NT2/D1 (cell line): ENCODE data around the gene MRS2.

Experiments used
- DNase-seq: peaks from one replicate; pipeline ENCODE4 v3.0.0-alpha.2; 2011; ENCODE audit warnings: low read depth, low spot score
- H3K27me3 ChIP-seq: 2 replicates; pipeline ENCODE4 v1.6.0; 2011; ENCODE audit warnings: mild to moderate bottlenecking; ENCODE audit not compliant: insufficient read length, insufficient read depth
- H3K36me3 ChIP-seq: 2 replicates; pipeline ENCODE4 v1.6.1; 2011; ENCODE audit warnings: mild to moderate bottlenecking, low read length, mixed read lengths; ENCODE audit not compliant: insufficient read depth, insufficient read length
- H3K4me1 ChIP-seq: 2 replicates; pipeline ENCODE4 v1.5.1; 2011; ENCODE audit not compliant: insufficient read depth, insufficient read length
- H3K4me3 ChIP-seq: 2 replicates; pipeline ENCODE4 v1.5.1; 2011; ENCODE audit warnings: low read depth; ENCODE audit not compliant: insufficient read length
- H3K9ac ChIP-seq: 2 replicates; pipeline ENCODE4 v1.6.0; 2011; ENCODE audit warnings: low read depth; ENCODE audit not compliant: insufficient read length
- H3K9me3 ChIP-seq: 2 replicates; pipeline ENCODE4 v1.5.1; 2011; ENCODE audit warnings: mild to moderate bottlenecking, low read length; ENCODE audit not compliant: insufficient read depth
- SUZ12 ChIP-seq: IDR thresholded peaks from 2 replicates; pipeline ENCODE4 v1.6.1; 2011; ENCODE audit not compliant: insufficient read length, insufficient read depth; ENCODE audit errors: extremely low read depth
- YY1 ChIP-seq: IDR thresholded peaks from 2 replicates; pipeline ENCODE4 v1.6.1; 2011; ENCODE audit not compliant: insufficient read length, insufficient read depth
- ZNF274 ChIP-seq: IDR thresholded peaks from 2 replicates; pipeline ENCODE4 v1.6.1; 2011; ENCODE audit warnings: mild to moderate bottlenecking, low read depth, low read length

The MRS2 gene

DNA sequence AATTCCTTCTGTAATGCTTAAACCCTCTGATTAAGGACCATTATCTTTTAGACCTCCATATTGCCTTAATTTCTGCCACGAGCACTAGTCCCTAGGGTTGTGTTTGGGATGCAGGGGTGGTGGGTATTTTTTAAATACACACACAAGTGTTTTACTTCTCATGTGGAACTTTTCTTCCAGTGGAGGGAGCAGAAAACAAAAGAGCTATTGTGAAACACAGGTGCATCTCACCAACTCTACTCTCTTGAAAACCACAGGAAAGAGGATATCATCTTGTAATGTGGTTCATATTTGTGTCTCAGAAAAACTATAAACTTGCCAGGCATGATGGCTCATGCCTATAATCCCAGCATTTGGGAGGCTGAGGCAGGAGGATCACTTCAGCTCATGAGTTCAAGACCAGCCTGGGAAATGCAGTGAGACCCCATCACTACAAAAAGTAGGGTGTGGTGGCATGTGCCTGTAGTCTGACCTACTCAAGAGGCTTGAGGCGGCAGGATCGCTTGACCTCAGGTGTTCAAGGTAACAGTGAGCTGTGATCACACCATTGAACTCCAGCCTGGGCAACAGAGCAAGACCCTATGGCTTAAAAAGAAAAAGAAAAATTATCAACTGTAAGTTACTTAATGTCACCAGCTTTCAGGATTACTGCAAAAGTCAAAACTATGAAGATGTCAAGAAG is 37.3 kb downstream of the MRS2 start:
- TF ChIP-seq YY1 (no peak), SUZ12 (no peak), ZNF274 (no peak)
- no peak for DNase-seq
- H3K9me3 ChIP-seq = no peaks in the 10 kb centered on the region

DNA sequence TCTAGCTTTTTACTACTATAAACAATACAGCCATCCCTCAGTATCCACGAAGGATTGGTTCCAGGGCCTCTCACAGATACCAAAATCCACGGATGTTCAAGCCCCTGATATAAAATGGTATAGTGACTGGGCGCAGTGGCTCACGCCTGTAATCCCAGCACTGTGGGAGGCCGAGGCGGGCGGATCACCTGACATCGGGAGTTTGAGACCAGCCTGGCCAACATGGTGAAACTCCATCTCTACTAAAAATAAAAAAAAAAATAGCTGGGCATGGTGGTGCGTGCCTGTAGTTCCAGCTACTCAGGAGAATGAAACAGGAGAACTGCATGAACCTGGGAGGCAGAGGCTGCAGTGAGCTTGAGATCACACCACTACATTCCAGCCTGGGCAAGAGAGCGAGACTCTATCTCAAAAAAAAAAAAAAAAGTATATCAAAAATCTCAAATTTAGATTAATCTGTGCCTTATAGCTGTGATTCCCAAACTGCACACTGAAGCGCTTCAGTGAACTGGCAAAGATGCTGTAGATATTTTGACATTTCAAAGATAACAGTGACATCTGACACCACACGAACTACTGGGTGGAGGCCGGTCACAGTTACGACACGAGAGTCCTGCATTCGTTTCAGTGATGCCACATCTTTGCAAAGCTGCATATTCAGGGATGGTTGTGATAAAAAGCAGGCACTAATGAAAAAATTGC is 38.3 kb downstream of the MRS2 start:
- no peak for DNase-seq
- no peaks in the 10 kb centered on the region for H3K36me3 ChIP-seq
- no peaks in the 10 kb centered on the region for H3K9me3 ChIP-seq
- no peaks in the 10 kb centered on the region for H3K4me1 ChIP-seq
- no peak overlapping the region for H3K9ac ChIP-seq
- H3K4me3 ChIP-seq = no peak overlapping the region
- H3K27me3 ChIP-seq = no peaks in the 10 kb centered on the region
- TF ChIP-seq ZNF274 (no peak), SUZ12 (no peak), YY1 (no peak)

More for the DNA sequence above, 37.3 kb downstream of the MRS2 start:
- H3K4me3 ChIP-seq = no peak overlapping the region
- H3K9ac ChIP-seq = no peak overlapping the region
- no peaks in the 10 kb centered on the region for H3K36me3 ChIP-seq
- no peaks in the 10 kb centered on the region for H3K27me3 ChIP-seq
- no peaks in the 10 kb centered on the region for H3K4me1 ChIP-seq

DNA sequence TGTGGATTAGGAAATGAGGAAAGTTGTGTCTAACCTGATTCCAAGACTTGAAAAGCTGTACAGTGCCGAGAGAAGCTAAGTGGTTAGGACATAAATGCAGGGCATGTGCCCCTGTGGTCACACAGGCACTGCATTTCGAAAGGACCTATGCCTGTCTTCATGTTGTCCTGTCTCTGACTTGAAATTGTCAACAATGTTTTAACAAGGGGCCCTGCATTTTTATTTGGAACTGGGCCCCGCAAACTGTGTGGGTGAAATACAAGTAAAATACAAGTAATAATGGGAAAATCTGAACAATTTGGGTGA is 38.8 kb downstream of the MRS2 start:
- Histone ChIP-seq H3K4me3 (no peak overlapping the region), H3K9me3 (no peaks in the 10 kb centered on the region)
- DNase-seq = no peak

DNA sequence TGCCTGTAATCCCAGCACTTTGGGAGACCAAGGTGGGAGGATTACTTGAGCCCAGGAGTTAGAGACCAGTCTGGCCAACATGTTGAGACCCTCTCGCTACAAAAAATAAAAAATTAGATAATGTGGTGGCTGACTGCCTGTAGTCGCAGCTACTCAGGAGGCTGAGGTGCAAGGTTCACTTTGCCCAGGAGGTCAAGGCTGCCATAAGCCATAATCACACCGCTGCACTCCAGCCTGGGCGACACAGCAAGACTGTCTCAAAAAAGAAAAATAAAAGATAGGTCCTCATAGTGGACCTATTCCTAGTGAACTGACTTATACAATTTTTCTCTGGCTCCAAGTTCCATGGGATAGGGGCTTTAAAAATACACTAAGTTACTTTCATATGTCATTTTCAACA is 41.9 kb downstream of the MRS2 start:
- no peaks in the 10 kb centered on the region for H3K36me3 ChIP-seq
- no peak overlapping the region for H3K9ac ChIP-seq

More for the DNA sequence above, 38.8 kb downstream of the MRS2 start:
- no peak for TF ChIP-seq ZNF274
- no peak for TF ChIP-seq SUZ12
- TF ChIP-seq YY1 = no peak
- Histone ChIP-seq H3K27me3 (no peaks in the 10 kb centered on the region), H3K9ac (no peak overlapping the region), H3K36me3 (no peaks in the 10 kb centered on the region), H3K4me1 (no peaks in the 10 kb centered on the region)

DNA sequence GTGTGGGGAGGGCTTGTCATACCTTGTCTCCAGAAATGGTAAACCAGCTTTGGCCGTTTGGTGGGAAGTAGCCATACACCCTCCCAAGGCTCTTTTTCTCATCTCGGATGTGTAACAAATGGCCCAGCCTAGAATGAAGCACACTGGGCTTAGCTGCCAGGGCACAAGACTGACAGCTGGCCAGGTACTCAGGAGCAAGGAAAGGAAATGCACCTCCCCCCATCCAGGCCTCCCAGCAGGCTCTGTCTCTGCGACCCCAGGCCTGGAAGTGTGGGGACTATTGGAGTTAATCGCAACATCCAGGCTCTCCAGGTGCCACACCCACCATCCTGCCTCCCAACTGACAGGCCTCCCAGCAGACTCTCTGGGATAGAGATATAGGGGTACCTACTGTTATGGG is 43.0 kb downstream of the MRS2 start:
- no peak for DNase-seq
- no peaks in the 10 kb centered on the region for H3K27me3 ChIP-seq
- TF ChIP-seq SUZ12 (no peak), ZNF274 (no peak), YY1 (no peak)
- H3K9ac ChIP-seq = no peak overlapping the region
- no peaks in the 10 kb centered on the region for H3K4me1 ChIP-seq
- no peaks in the 10 kb centered on the region for H3K9me3 ChIP-seq
- no peak overlapping the region for H3K4me3 ChIP-seq
- no peaks in the 10 kb centered on the region for H3K36me3 ChIP-seq

More for the DNA sequence above, 41.9 kb downstream of the MRS2 start:
- Histone ChIP-seq H3K4me1 (no peaks in the 10 kb centered on the region), H3K4me3 (no peak overlapping the region), H3K9me3 (no peaks in the 10 kb centered on the region), H3K27me3 (no peaks in the 10 kb centered on the region)
- no peak for TF ChIP-seq SUZ12
- TF ChIP-seq YY1 = no peak
- TF ChIP-seq ZNF274 = no peak
- no peak for DNase-seq

DNA sequence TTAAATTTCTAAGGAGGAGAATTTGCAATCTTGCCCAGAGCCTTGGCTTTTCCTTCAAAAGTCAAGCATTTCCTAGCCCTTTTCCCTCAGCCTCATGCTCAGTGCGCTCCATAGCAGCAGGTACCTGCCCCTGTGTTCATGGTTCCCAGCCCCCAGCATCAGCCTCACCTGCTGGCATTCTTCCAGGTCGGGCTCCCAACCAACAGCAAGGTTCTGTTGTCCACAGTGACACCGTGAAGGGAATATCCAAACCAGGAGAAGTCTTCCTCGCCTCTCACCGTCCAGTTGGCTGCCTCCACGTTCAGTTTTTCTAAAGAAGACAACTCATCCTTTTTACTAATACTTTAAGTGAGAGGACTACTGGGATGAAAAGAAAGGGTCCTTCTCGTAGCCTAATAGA is 43.9 kb downstream of the MRS2 start:
- DNase-seq = no peak
- H3K27me3 ChIP-seq = no peaks in the 10 kb centered on the region
- no peaks in the 10 kb centered on the region for H3K4me1 ChIP-seq
- no peaks in the 10 kb centered on the region for H3K9me3 ChIP-seq
- H3K4me3 ChIP-seq = no peak overlapping the region
- H3K36me3 ChIP-seq = no peaks in the 10 kb centered on the region
- no peak overlapping the region for H3K9ac ChIP-seq
- TF ChIP-seq ZNF274 (no peak), YY1 (no peak), SUZ12 (no peak)

DNA sequence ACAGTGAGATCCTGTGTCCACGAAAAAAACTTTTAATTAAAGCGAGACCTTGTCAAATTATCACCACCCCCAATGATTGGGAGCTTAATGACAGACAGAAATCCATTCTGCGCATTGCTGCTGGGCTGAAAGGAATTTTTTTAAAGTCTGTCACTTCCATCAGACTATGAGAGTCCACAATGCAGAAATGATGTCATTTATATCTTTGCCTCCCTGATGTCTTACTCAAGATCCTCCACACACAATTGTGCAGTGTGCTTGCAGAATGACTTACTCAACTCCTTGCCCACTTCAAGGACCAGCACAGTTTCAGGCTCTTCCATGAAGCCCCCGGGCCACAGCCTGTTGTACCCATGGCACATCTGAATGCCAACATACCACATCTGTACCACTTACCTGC is 45.7 kb downstream of the MRS2 start:
- no peaks in the 10 kb centered on the region for H3K27me3 ChIP-seq
- no peak overlapping the region for H3K4me3 ChIP-seq
- H3K36me3 ChIP-seq = no peaks in the 10 kb centered on the region
- no peak for DNase-seq
- H3K4me1 ChIP-seq = no peaks in the 10 kb centered on the region
- H3K9me3 ChIP-seq = no peaks in the 10 kb centered on the region
- H3K9ac ChIP-seq = no peak overlapping the region
- no peak for TF ChIP-seq YY1
- no peak for TF ChIP-seq ZNF274
- no peak for TF ChIP-seq SUZ12
